Bone marrow (tissue), 2 donors: ENCODE measurements around the gene SCN2A.
A peak's percentile ranks its signal among the peaks of the same experiment; 100 is the strongest.
"Not testable (repeated sequence)": the region's sequence is repeated elsewhere in the genome, so short reads cannot be mapped to it uniquely, and the experiment has no call there.

Experiments used
- DNase-seq, 2 donors: peaks; one replicate each; lab custom pipeline; 2025; lab: John Stamatoyannopoulos, UW

Gene SCN2A

DNA sequence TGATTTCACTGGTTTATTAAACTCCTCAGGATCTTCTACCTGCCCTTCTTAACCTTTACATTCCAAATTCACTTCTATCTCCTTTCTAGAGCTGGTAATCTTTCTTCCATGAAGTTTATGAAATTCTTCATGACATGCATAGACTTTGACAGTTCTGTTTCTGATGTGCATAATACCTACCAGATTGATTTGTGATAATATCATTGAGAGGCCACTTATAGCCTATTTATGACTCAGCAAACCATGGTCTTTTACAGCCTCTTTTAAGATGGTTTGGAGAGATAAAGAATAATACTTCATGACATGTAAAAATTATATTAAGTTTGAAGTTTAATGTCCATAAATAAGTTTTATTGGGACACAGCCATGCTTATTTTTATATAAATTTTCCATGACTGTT is 14.0 kb downstream of the SCN2A start:
- no peak for DNase-seq

GRCh38 chr2:165256618-165257017 is 17.4 kb downstream of the SCN2A start:
- no peak for DNase-seq

GRCh38 chr2:165260347-165260746 is 21.1 kb downstream of the SCN2A start:
- not testable (repeated sequence) for DNase-seq

DNA sequence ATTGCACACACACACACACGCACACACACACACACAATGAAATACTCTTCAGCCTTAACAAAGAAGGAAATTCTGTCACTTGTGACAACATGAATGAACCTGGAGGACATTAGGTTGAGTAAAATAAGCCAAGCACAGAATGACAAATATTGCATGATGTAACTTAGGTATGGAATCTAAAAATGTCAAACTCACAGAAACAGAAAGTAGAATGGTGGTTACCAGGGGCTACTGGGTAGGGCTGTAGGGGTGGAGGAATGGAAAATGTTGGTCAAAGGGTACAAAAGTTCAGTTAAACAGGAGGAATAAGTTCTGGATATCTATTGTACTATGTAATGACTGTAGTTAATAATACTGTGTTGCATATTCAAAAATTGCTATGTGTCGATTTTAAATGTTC is 29.5 kb downstream of the SCN2A start:
- DNase-seq = no peak

DNA sequence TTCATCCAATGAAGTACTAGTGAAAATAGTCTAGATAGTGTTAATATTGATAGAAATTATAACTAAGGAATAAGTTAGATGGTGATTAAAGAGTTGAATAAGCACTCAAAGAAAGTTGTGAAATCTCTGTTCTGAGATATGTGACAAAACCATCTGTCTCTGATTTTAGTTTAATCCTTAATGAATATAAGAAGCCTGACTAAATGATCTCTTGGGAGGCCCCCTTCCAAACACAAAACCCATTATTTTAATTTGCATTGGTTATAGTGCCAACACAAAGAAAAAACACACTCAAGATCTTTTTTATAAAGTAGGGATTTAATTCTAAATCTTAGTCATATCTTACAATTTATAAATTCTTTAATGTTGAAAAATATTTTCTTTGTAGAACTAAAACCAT is 34.0 kb downstream of the SCN2A start:
- DNase-seq = no peak

- DNase-seq = no peak
Measured at GRCh38 chr2:165274698-165275097, 35.5 kb downstream of the SCN2A start.

DNA sequence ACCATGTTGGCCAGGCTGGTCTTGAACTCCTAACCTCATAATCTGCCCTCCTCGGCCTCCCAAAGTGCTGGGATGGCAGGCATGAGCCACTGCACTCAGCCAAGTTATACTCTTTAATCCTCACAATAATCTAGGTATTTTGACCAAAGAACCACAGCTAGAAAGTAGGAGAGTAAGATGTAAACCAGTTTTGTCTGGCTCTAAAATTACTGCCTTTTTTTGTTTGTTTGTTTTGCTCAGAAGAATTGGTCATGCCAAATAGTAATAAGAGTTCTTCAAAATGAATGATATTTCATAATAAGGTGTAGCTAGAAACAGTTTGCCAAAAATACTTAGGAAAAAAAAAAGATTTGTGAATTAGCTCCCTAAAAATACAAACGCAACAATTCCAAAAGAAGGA is 36.7 kb downstream of the SCN2A start:
- DNase-seq = no peak

DNA sequence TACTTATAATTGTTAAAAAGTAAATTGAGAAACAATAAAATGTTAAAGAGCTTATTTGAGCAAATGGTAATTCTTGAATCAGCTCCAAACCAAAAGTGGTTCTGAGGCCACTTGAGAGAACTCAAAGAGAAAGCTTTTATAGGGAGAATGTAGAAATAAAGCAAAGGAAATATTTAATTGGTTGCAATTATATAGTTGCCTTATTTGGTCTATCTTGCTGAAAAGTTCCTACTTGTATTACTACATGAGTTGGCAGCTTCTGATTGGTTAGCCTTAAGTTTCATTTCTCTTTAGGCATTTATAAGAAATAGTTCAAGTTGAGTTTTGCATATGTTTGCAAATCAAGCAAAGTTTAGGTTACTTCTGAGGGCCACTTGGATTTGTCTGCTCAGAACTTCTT is 38.1 kb downstream of the SCN2A start:
- DNase-seq = no peak

DNA sequence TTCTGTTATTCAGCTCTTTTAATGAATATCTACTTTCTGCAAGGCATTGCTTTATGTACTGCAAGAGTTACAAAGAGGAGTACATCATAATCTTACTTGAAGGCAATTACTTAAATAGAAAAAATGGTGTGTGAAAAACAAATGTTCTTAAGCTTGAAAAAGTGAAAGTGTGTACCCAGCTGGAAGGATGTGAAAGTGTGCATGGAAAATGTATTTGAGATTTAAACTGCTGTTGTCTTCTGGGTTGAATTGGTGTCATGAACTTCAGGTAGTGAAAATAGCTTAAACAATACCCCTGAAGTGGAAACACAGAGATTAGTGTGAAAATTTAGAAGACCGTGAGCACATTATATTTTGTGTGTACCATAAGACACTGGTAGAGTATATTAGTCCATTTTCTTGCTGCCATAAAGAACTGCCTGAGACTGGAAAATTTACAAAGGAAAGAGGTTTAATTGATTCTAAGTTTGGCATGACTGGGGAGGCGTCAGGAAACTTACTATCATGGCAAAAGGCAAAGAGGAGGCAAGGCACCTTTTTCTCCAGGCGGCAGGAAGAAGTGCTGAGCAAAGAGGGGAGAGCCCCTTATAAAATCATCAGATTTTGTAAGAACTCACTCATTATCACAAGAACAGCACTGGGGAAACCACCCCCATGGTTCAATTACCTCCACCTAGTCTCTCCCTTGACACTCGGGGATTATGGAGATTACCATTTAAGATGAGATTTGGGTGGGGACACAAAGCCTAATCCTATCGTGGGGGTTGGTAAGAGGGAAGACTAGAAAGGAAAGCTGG is 38.8 kb downstream of the SCN2A start:
- DNase-seq = no peak

- DNase-seq = no peak
Measured at GRCh38 chr2:165280356-165280755, 41.1 kb downstream of the SCN2A start.

GRCh38 chr2:165281387-165281786 is 42.2 kb downstream of the SCN2A start:
- no peak for DNase-seq

- DNase-seq = no peak
Measured at GRCh38 chr2:165283342-165283741, 44.1 kb downstream of the SCN2A start.

GRCh38 chr2:165287094-165287778 is 48.0 kb downstream of the SCN2A start:
- DNase-seq = no peak

DNA sequence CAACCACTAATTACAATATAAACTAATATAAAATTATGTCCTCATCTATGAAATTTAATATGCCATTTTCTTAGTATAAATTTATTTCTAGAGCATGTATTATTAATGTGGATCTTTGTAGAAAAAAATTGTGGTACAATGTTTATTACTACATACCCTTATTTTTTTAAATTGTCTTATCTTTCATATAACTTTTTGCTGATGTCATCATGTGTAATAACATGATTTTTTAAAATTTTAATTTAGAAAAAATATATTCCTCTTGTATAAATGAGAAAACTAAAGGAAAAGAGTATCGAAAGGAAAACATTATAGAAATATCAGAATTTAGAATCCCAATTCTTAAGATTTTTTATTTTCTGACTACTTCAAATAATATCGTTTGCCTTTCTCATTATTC is 49.9 kb downstream of the SCN2A start:
- no peak for DNase-seq

DNA sequence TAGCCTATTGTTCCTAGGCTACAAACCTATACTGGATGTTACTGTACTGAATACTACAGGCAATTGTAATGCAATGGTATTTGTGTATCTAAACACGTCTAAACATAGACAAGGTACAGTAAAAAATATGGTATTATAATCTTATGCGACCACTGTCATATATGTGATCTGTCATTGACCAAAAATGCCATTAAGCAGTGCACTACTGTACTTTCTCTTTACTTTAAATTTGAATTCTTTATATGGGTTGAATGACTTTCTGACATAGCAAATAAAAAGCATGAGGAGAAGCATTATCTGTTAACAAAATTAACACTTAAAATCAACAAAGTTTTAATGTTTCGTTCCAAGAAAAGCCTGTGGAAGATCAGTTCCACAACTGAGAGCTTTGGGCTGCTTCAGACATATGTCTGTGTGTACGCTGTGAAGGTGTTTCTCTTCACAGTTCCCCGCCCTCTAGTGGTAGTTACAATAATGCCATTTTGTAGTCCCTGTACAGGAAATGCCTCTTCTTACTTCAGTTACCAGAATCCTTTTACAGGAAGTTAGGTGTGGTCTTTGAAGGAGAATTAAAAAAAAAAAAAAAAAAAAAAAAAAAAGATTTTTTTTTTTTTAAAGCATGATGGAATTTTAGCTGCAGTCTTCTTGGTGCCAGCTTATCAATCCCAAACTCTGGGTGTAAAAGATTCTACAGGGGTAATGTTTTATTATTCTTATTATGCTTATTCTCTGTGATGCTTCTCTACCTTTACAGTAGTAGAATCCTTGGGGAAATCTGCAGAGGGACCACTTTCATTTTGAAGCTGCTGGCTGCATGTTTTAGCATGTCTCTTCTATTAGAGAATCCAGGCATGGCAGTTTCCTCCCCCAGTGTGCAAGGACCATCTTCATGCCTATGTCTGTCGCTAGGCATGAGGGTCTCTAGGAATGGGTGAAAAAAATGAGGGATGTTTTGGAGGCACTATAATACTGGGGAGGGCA is 54.5 kb downstream of the SCN2A start:
- peak in 1 of 2 donors; percentile 81 for DNase-seq

DNA sequence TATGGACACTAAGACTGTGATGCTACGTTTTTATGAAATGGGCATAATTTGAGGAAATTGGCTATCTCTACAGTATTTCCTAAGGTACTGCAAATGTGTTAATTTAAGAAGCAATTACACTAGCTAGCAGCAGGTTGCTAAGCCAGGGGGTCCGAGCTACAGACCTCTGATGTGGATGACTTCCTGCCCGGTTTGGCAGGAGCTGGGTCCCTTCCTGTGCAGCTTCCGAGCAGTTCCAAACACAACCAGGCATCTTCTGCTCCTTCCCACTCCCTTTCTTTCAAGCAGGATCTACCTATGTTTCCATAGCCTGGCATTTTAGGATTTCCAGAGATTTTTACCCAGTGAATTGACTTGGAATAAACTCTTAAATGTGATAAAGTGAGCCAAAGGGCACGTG is 55.7 kb downstream of the SCN2A start:
- DNase-seq = no peak

DNA sequence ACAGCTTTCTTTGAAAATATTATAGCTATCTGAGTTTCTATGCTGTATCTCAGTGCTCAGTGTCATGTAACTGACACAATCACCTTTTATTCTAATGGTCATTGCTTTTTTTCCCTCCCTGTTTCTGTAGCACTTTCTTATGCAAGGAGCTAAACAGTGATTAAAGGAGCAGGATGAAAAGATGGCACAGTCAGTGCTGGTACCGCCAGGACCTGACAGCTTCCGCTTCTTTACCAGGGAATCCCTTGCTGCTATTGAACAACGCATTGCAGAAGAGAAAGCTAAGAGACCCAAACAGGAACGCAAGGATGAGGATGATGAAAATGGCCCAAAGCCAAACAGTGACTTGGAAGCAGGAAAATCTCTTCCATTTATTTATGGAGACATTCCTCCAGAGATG is 56.4 kb downstream of the SCN2A start:
- no peak for DNase-seq

- no peak for DNase-seq
Measured at GRCh38 chr2:165305391-165306096, 66.3 kb downstream of the SCN2A start.

- DNase-seq = no peak
Measured at GRCh38 chr2:165307317-165307716, 68.1 kb downstream of the SCN2A start.

DNA sequence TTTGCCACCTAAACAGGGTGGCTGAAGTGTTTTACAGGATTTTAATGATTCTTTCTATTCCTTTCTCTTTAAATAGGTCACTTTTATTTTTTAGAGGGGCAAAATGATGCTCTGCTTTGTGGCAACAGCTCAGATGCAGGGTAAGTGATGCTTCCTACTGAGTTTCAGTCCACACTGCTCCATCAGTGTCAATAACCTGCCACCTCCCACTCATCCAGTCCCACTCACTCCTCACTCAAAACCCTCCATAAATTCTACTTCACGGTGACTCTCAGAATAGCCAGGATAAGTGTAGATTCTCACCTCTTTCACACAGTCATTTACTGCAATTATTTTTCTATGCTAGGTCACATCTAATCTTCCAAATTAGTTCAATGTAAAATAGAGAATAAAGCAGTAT is 72.7 kb downstream of the SCN2A start:
- DNase-seq = no peak

GRCh38 chr2:165312999-165313398 is 73.8 kb downstream of the SCN2A start:
- no peak for DNase-seq

- DNase-seq = no peak
Measured at GRCh38 chr2:165313509-165313908, 74.3 kb downstream of the SCN2A start.
